ENCODE results near the gene MLKL. TPM values are rescaled to one million over a fixed set of nuclear protein-coding genes. Genes with fewer than 3 reads are reported as not detected.

Gene MLKL
- total RNA-seq, 2 donors from 2014 or later, result 17.1 to 23.5 TPM

GRCh38 chr16:74738816-74739215 lies 38.2 kb upstream of the MLKL start:
- Mint-ChIP-seq H3K27me3 (peaks cover 0 to 3% of the 10 kb centered on the region in 2 donors), H3K4me3 (no peak overlapping the region), H3K27ac (no peak overlapping the region), H3K36me3 (no peaks in the 10 kb centered on the region), H3K9me3 (no peaks in the 10 kb centered on the region), H3K4me1 (ENCODE audit: low read depth in 2 of 2) (no peaks in the 10 kb centered on the region)
- ATAC-seq (no peak), DNase-seq (ENCODE audit: low spot score) (no peak)

GRCh38 chr16:74738113-74738541 lies 37.5 kb upstream of the MLKL start:
- Mint-ChIP-seq H3K4me1 (ENCODE audit: low read depth in 2 of 2) (no peaks in the 10 kb centered on the region), H3K9me3 (no peaks in the 10 kb centered on the region), H3K4me3 (no peak overlapping the region), H3K27me3 (peaks cover 0 to 3% of the 10 kb centered on the region in 2 donors), H3K36me3 (no peaks in the 10 kb centered on the region), H3K27ac (no peak overlapping the region)
- DNase-seq (ENCODE audit: low spot score), result no peak
- no peak for ATAC-seq

GRCh38 chr16:74737521-74737920 lies 36.9 kb upstream of the MLKL start:
- no peaks in the 10 kb centered on the region for H3K9me3 Mint-ChIP-seq
- no peak overlapping the region for H3K27ac Mint-ChIP-seq
- H3K4me3 Mint-ChIP-seq, result no peak overlapping the region
- no peak for ATAC-seq
- no peak for DNase-seq (ENCODE audit: low spot score)
- peaks cover 0 to 3% of the 10 kb centered on the region in 2 donors for H3K27me3 Mint-ChIP-seq
- H3K4me1 Mint-ChIP-seq (ENCODE audit: low read depth in 2 of 2), result no peaks in the 10 kb centered on the region
- H3K36me3 Mint-ChIP-seq, result no peaks in the 10 kb centered on the region

GRCh38 chr16:74736531-74737157 lies 36.0 kb upstream of the MLKL start:
- H3K4me3 Mint-ChIP-seq, result no peak overlapping the region
- no peaks in the 10 kb centered on the region for H3K9me3 Mint-ChIP-seq
- no peak overlapping the region for H3K27ac Mint-ChIP-seq
- no peaks in the 10 kb centered on the region for H3K36me3 Mint-ChIP-seq
- peaks cover 0 to 3% of the 10 kb centered on the region in 2 donors for H3K27me3 Mint-ChIP-seq
- H3K4me1 Mint-ChIP-seq (ENCODE audit: low read depth in 2 of 2), result no peaks in the 10 kb centered on the region
- ATAC-seq, result no peak
- no peak for DNase-seq (ENCODE audit: low spot score)

- no peak overlapping the region for H3K4me3 Mint-ChIP-seq
- peaks cover 0 to 3% of the 10 kb centered on the region in 2 donors for H3K27me3 Mint-ChIP-seq
- no peaks in the 10 kb centered on the region for H3K36me3 Mint-ChIP-seq
- DNase-seq (ENCODE audit: low spot score), result no peak
- no peak for ATAC-seq
- no peaks in the 10 kb centered on the region for H3K9me3 Mint-ChIP-seq
- peaks cover under 1% of the 10 kb centered on the region in 2 donors for H3K4me1 Mint-ChIP-seq (ENCODE audit: low read depth in 2 of 2)
- no peak overlapping the region for H3K27ac Mint-ChIP-seq
Measured at GRCh38 chr16:74735554-74735953, 34.9 kb upstream of the MLKL start.

- no peak for ATAC-seq
- Mint-ChIP-seq H3K4me3 (no peak overlapping the region), H3K27me3 (peaks cover 0 to 3% of the 10 kb centered on the region in 2 donors), H3K9me3 (no peaks in the 10 kb centered on the region), H3K4me1 (ENCODE audit: low read depth in 2 of 2) (peaks cover 4 to 5% of the 10 kb centered on the region in 2 donors), H3K27ac (no peak overlapping the region), H3K36me3 (no peaks in the 10 kb centered on the region)
- DNase-seq (ENCODE audit: low spot score), result no peak
Measured at GRCh38 chr16:74735162-74735452, 34.4 kb upstream of the MLKL start.

GRCh38 chr16:74734361-74735161 lies 33.9 kb upstream of the MLKL start:
- ATAC-seq (no peak), DNase-seq (ENCODE audit: low spot score) (no peak)
- Mint-ChIP-seq H3K27me3 (no peaks in the 10 kb centered on the region), H3K4me3 (no peak overlapping the region), H3K36me3 (no peaks in the 10 kb centered on the region), H3K9me3 (no peaks in the 10 kb centered on the region), H3K4me1 (ENCODE audit: low read depth in 2 of 2) (peaks cover 4 to 8% of the 10 kb centered on the region in 2 donors), H3K27ac (no peak overlapping the region)

- no peak for ATAC-seq
- no peak for DNase-seq (ENCODE audit: low spot score)
- H3K4me1 Mint-ChIP-seq (ENCODE audit: low read depth in 2 of 2), result peaks cover 4 to 8% of the 10 kb centered on the region in 2 donors
- H3K27me3 Mint-ChIP-seq, result no peaks in the 10 kb centered on the region
- no peaks in the 10 kb centered on the region for H3K9me3 Mint-ChIP-seq
- H3K36me3 Mint-ChIP-seq, result no peaks in the 10 kb centered on the region
- no peak overlapping the region for H3K27ac Mint-ChIP-seq
- no peak overlapping the region for H3K4me3 Mint-ChIP-seq
Measured at GRCh38 chr16:74732707-74733350, 32.2 kb upstream of the MLKL start.

GRCh38 chr16:74731853-74732477 lies 31.3 kb upstream of the MLKL start:
- no peaks in the 10 kb centered on the region for H3K36me3 Mint-ChIP-seq
- no peaks in the 10 kb centered on the region for H3K27me3 Mint-ChIP-seq
- DNase-seq (ENCODE audit: low spot score) (no peak), ATAC-seq (no peak)
- H3K4me1 Mint-ChIP-seq (ENCODE audit: low read depth in 2 of 2), result peaks cover 4 to 8% of the 10 kb centered on the region in 2 donors
- H3K4me3 Mint-ChIP-seq, result no peak overlapping the region
- H3K9me3 Mint-ChIP-seq, result peaks cover 2% of the 10 kb centered on the region
- no peak overlapping the region for H3K27ac Mint-ChIP-seq

GRCh38 chr16:74729783-74730683 lies 29.4 kb upstream of the MLKL start:
- Mint-ChIP-seq H3K27ac (no peak overlapping the region), H3K4me1 (ENCODE audit: low read depth in 2 of 2) (peaks cover 4 to 8% of the 10 kb centered on the region in 2 donors), H3K36me3 (no peaks in the 10 kb centered on the region), H3K4me3 (no peak overlapping the region), H3K9me3 (peaks cover 5% of the 10 kb centered on the region), H3K27me3 (no peaks in the 10 kb centered on the region)
- no peak for DNase-seq (ENCODE audit: low spot score)
- ATAC-seq, result peak in 1 of 2 donors; percentile 13

GRCh38 chr16:74727903-74728302 lies 27.2 kb upstream of the MLKL start:
- H3K27ac Mint-ChIP-seq, result no peak overlapping the region
- peaks cover 4 to 11% of the 10 kb centered on the region in 2 donors for H3K4me1 Mint-ChIP-seq (ENCODE audit: low read depth in 2 of 2)
- peaks cover 7 to 8% of the 10 kb centered on the region in 2 donors for H3K27me3 Mint-ChIP-seq
- ATAC-seq (no peak), DNase-seq (ENCODE audit: low spot score) (no peak)
- no peak overlapping the region for H3K4me3 Mint-ChIP-seq
- no peaks in the 10 kb centered on the region for H3K36me3 Mint-ChIP-seq
- H3K9me3 Mint-ChIP-seq, result peaks cover 5% of the 10 kb centered on the region

- H3K4me3 Mint-ChIP-seq, result no peak overlapping the region
- DNase-seq (ENCODE audit: low spot score), result no peak
Measured at GRCh38 chr16:74726716-74727115, 26.1 kb upstream of the MLKL start.

More at GRCh38 chr16:74726716-74727115, 26.1 kb upstream of the MLKL start:
- Mint-ChIP-seq H3K36me3 (no peaks in the 10 kb centered on the region), H3K9me3 (peaks cover 5% of the 10 kb centered on the region), H3K27me3 (peaks cover 8% of the 10 kb centered on the region in 2 donors), H3K27ac (no peak overlapping the region), H3K4me1 (ENCODE audit: low read depth in 2 of 2) (peaks cover 4 to 11% of the 10 kb centered on the region in 2 donors)
- ATAC-seq, result no peak

Measured in natural killer cell treated with Interleukin-12 subunit alpha and Interleukin-12 subunit beta and Interleukin-15 and Interleukin-18, amount 100 ng/mL, for 72 hours (primary cell).